Tibial artery (tissue), 4 donors: ENCODE results near the gene POU3F2.

Experiments
- DNase-seq, 2 donors: peaks; one replicate each; pipeline ENCODE4 v3.0.0-alpha.2; 2019
- H3K27ac ChIP-seq, 2 donors: fragments of 200-600 bp; sonication (generic) in 1 of 2; 1 replicate in 1 of 2; 2 replicates in 1 of 2; pipeline ENCODE4 v1.5.1; 2018 to 2019; ENCODE audit warnings: mild to moderate bottlenecking in 1 of 2
- H3K27me3 ChIP-seq, 2 donors: fragments of 200-600 bp; sonication (generic) in 1 of 2; one replicate each; pipeline versions ENCODE4 v1.5.1 to v1.6.0; 2016 to 2019
- H3K36me3 ChIP-seq, 3 donors: fragments of 200-600 bp; sonication (generic) in 2 of 3; one replicate each; pipeline ENCODE4 v1.5.1; 2016 to 2019; ENCODE audit warnings: mild to moderate bottlenecking in 2 of 3
- H3K4me1 ChIP-seq, 4 donors: fragments of 200-600 bp; sonication (generic) in 2 of 4; 1 replicate in 3 of 4; 2 replicates in 1 of 4; pipeline ENCODE4 v1.5.1; 2016 to 2019
- H3K4me3 ChIP-seq, 2 donors: fragments of 200-600 bp; sonication (generic) in 1 of 2; 1 replicate in 1 of 2; 2 replicates in 1 of 2; pipeline ENCODE4 v1.5.1; 2018 to 2019; ENCODE audit warnings: mild to moderate bottlenecking in 2 of 2
- H3K9me3 ChIP-seq, 3 donors: fragments of 200-600 bp; sonication (generic) in 1 of 3; one replicate each; pipeline ENCODE4 v1.5.1; 2016 to 2019
- CTCF ChIP-seq, 2 experiments: fragments of 200-600 bp in 1 of 2; fragments of 450-650 bp in 1 of 2; IDR thresholded peaks; one replicate each; pipeline ENCODE4 v1.5.1; 2017 to 2019; ENCODE audit warnings: antibody characterized with exemption in 2 of 2, mild to moderate bottlenecking in 1 of 2, moderate library complexity in 1 of 2
- intact Hi-C: fragments of 100-400 bp; cut with DNase I; formaldehyde crosslinking; loops from one replicate; pipeline ENCODE4 v1.15.0; 2023; ENCODE audit warnings: low total_unique reads

Gene POU3F2

DNA sequence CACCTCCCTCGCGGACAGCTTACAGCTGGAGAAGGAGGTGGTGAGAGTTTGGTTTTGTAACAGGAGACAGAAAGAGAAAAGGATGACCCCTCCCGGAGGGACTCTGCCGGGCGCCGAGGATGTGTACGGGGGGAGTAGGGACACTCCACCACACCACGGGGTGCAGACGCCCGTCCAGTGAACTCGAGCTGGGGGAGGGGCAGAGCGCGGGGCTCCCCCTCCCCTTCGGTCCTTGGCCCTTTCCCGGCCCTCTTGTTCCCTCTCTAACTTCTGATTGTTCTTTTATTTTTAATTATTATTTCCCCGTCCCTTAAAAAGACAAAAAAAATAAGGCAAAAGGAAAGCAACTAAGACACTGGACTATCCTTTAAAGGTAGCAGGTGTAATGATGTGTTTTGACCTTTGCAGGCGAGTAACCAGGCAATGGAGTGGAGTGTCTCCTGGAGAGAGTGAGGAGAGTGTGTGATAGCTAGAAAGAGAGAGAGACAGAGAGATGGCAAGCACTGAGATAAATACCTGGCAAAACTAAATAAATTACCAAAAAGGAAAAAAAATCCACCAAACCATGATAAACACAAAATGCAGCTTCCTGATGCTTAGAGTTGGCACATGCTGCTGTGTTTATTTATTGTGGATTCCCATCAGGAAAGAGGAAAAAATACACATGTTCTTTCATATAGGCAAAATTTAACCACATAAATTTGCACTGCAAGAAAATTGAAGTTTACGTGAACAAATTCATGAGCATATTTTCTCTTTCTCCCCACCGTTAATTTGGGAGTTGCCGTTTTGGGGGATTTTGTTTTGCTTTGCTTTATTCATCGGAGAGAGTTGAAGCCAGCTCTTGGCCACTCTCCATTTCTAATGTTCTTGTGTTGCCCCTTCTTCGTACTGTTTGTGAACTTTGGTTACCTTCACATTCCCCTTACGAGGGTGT lies 1.9 kb downstream of the POU3F2 start:
- Histone ChIP-seq H3K27me3 (peaks cover 7 to 78% of the 10 kb centered on the region in 2 donors), H3K36me3 (no peaks in the 10 kb centered on the region), H3K4me3 (peak overlapping the region in 1 of 2 donors; percentile 68), H3K9me3 (no peaks in the 10 kb centered on the region), H3K4me1 (peaks cover 0 to 48% (median 39%) of the 10 kb centered on the region in 4 donors), H3K27ac (no peak overlapping the region)
- DNase-seq, result no peak
- no peak for TF ChIP-seq CTCF (IDR thresholded peaks at IDR 0.05)
- intact Hi-C loops, result no loop called here

GRCh38 chr6:98836962-98837944 lies 2.9 kb downstream of the POU3F2 start:
- Histone ChIP-seq H3K4me3 (no peak overlapping the region), H3K4me1 (peaks cover 0 to 38% (median 29%) of the 10 kb centered on the region in 4 donors), H3K9me3 (no peaks in the 10 kb centered on the region), H3K27me3 (peaks cover 7 to 76% of the 10 kb centered on the region in 2 donors), H3K36me3 (no peaks in the 10 kb centered on the region), H3K27ac (no peak overlapping the region)
- TF ChIP-seq CTCF (IDR thresholded peaks at IDR 0.05), result no peak
- intact Hi-C loops, result no loop called here
- no peak for DNase-seq

DNA sequence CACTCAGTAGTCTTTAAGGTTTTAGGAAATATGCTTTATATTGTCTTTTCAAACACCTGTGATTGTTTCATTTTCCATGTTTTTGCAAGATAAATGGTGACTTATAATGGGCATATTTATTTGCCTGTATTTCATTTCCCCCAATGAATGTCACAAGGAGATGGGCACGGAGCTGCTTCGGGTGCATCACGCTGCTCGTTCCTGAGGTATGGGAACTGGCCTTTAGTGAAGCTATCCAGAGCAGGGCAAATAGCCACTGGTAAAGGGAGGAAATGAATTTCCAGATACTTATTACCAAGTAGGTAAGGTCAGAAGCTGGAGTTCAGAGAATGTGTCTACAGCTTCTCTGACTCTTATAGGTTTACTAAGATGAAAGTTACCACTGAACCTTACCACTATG lies 3.7 kb downstream of the POU3F2 start:
- Histone ChIP-seq H3K27ac (no peak overlapping the region), H3K36me3 (no peaks in the 10 kb centered on the region), H3K4me3 (no peak overlapping the region), H3K4me1 (peaks cover 0 to 38% (median 21%) of the 10 kb centered on the region in 4 donors), H3K27me3 (peaks cover 10 to 78% of the 10 kb centered on the region in 2 donors), H3K9me3 (no peaks in the 10 kb centered on the region)
- no peak for DNase-seq
- intact Hi-C loops, result no loop called here
- TF ChIP-seq CTCF (IDR thresholded peaks at IDR 0.05), result no peak

GRCh38 chr6:98838975-98839374 lies 4.6 kb downstream of the POU3F2 start:
- no peak for DNase-seq
- intact Hi-C loops, result no loop called here
- Histone ChIP-seq H3K4me3 (no peak overlapping the region), H3K36me3 (no peaks in the 10 kb centered on the region), H3K27ac (no peak overlapping the region), H3K27me3 (peaks cover 10 to 88% of the 10 kb centered on the region in 2 donors), H3K4me1 (peaks cover 0 to 38% (median 22%) of the 10 kb centered on the region in 4 donors), H3K9me3 (no peaks in the 10 kb centered on the region)
- no peak for TF ChIP-seq CTCF (IDR thresholded peaks at IDR 0.05)

DNA sequence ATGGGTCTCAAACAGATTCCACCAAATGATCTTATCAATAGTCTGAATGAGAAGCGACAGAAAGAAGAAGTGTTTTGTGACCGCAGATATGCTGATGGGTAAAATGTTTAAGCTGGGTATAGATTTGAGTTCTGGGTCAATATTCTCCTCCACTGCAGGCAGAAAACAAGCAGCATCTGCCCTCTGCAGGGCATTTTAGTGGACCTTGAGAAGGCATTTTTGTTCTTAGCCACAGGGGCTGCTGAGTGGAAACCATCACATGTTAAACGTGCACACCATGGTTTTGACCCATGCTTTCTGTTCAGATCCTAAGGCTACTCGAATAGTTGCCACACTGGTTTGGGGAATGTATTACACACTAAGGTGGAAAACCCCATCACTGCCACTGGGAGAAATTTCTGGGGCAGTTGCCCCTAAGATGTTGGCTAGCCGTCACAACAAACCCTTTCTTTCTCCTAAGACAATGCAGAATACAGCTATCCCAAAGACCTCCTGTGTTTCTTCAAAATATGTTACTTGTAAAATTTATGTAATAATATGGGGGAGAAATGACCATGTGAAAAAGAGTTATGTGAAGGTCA lies 5.5 kb downstream of the POU3F2 start:
- Histone ChIP-seq H3K27ac (no peak overlapping the region), H3K4me1 (peaks cover 0 to 37% (median 22%) of the 10 kb centered on the region in 4 donors), H3K36me3 (no peaks in the 10 kb centered on the region), H3K4me3 (no peak overlapping the region), H3K9me3 (no peaks in the 10 kb centered on the region), H3K27me3 (peaks cover 10 to 97% of the 10 kb centered on the region in 2 donors)
- TF ChIP-seq CTCF (IDR thresholded peaks at IDR 0.05), result no peak
- no peak for DNase-seq
- intact Hi-C loops, result no loop called here
